Right renal cortex interstitium (tissue), 3 donors: ENCODE measurements around the gene FGG. TPM values are rescaled to one million over a fixed set of nuclear protein-coding genes. Genes with fewer than 3 reads are reported as not detected.

Experiments used
- DNase-seq, 3 donors: peaks; one replicate each; pipeline ENCODE4 v3.0.0-alpha.2; 2013; ENCODE audit warnings: low read depth in 3 of 3, low spot score in 2 of 3
- polyA plus RNA-seq, 3 donors: library from polyadenylated mRNA; unstranded; fragments of 120-200 nt; gene quantifications; one replicate each; pipeline ENCODE4 v1.2.1, GENCODE V29; 2013; ENCODE audit not compliant: insufficient read length in 3 of 3

FGG gene
- polyA plus RNA-seq, 3 donors = 0.44 to 1.1 TPM; not detected in 1

- no peak for DNase-seq
Observed at GRCh38 chr4:154559494-154560418, 52.7 kb downstream of the FGG start.

- DNase-seq = no peak
Observed at GRCh38 chr4:154559141-154559493, 53.3 kb downstream of the FGG start.

Other genes starting within 250 kb of the FGG start
- gene DCHS2, start 120.9 kb downstream of the FGG start, polyA plus RNA-seq = 1 to 10 TPM; 4.7 to 7.0 (median 4.9) TPM
- gene PLRG1, start 62.3 kb downstream of the FGG start, polyA plus RNA-seq = 100 to 1,000 TPM; 116 to 126 (median 125) TPM
- 100 to 1,000 TPM in 2 of 3 donors, 10 to 100 TPM in 1; 10.6 to 190 (median 141) TPM for gene FGB, start 49.6 kb downstream of the FGG start, polyA plus RNA-seq
- gene FGA, start 21.9 kb downstream of the FGG start, polyA plus RNA-seq = 1 to 10 TPM in 2 of 3 donors, under 1 TPM in 1; 0.08 to 1.4 (median 1.0) TPM
- under 1 TPM; 0.50 to 0.97 (median 0.67) TPM for gene LRAT, start 131.3 kb upstream of the FGG start, polyA plus RNA-seq
- under 1 TPM in 2 of 3 donors, not detected in 1; 0.08 to 0.10 TPM for gene RBM46, start 168.6 kb upstream of the FGG start, polyA plus RNA-seq